ENCODE data around the gene KCNE3.

DNA sequence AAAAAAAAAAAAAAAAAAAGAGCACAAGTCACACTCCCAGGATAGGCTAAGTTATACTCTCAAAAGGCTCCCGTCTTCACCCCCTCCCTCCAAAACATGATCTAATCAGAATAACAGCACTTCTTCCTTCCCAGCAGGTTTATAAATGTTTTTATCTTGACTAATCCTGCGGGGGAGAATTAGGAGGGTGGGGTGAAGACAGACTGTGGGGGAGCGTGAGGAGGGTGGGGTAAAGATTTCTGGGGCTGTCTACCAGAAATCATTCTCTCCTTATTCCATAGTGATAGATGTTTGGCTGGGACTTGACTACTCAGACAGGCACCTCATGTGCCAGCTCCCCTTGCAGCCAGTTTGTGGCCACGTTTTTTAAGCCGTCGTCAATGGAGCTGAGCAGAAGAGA is 17.0 kb downstream of the KCNE3 start:
- TF ChIP-seq, protein P1, sequence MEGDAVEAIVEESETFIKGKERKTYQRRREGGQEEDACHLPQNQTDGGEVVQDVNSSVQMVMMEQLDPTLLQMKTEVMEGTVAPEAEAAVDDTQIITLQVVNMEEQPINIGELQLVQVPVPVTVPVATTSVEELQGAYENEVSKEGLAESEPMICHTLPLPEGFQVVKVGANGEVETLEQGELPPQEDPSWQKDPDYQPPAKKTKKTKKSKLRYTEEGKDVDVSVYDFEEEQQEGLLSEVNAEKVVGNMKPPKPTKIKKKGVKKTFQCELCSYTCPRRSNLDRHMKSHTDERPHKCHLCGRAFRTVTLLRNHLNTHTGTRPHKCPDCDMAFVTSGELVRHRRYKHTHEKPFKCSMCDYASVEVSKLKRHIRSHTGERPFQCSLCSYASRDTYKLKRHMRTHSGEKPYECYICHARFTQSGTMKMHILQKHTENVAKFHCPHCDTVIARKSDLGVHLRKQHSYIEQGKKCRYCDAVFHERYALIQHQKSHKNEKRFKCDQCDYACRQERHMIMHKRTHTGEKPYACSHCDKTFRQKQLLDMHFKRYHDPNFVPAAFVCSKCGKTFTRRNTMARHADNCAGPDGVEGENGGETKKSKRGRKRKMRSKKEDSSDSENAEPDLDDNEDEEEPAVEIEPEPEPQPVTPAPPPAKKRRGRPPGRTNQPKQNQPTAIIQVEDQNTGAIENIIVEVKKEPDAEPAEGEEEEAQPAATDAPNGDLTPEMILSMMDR (IDR thresholded peaks at IDR 0.05): no peak
- TF ChIP-seq POLR2A (IDR thresholded peaks at IDR 0.05): no peak
